PFSK-1 (cell line): ENCODE measurements around the gene ATXN2.

ENCODE experiments used
- FOXP2 ChIP-seq: optimal IDR thresholded peaks from 2 replicates; pipeline ENCODE3; 2011; ENCODE audit warnings: borderline replicate concordance, control low read depth, inconsistent platforms; ENCODE audit not compliant: insufficient read depth; ENCODE audit errors: extremely low read length, extremely low read depth
- POLR2AphosphoS5 ChIP-seq: IDR thresholded peaks from 2 replicates; pipeline ENCODE4 v1.6.1; 2012; ENCODE audit warnings: low read depth, mild to moderate bottlenecking, control low read depth, low read length, moderate library complexity
- REST ChIP-seq, 2 experiments: IDR thresholded peaks; 2 replicates each; pipeline versions ENCODE4 v1.6.1 to v1.8.0; 2011 to 2012; ENCODE audit warnings: low read depth in 2 of 2, low read length in 2 of 2, control low read depth in 1 of 2, inconsistent platforms in 1 of 2, mild to moderate bottlenecking in 1 of 2, moderate library complexity in 1 of 2; ENCODE audit not compliant: insufficient read depth in 1 of 2
- SIN3A ChIP-seq: IDR thresholded peaks from 2 replicates; pipeline ENCODE4 v1.6.1; 2012; ENCODE audit warnings: mild to moderate bottlenecking, low read length, moderate library complexity, borderline replicate concordance; ENCODE audit not compliant: insufficient read depth
- TAF1 ChIP-seq: IDR thresholded peaks from 2 replicates; pipeline ENCODE4 v1.6.1; 2012; ENCODE audit warnings: low read length, control low read depth, borderline replicate concordance; ENCODE audit not compliant: insufficient read depth

Gene ATXN2

DNA sequence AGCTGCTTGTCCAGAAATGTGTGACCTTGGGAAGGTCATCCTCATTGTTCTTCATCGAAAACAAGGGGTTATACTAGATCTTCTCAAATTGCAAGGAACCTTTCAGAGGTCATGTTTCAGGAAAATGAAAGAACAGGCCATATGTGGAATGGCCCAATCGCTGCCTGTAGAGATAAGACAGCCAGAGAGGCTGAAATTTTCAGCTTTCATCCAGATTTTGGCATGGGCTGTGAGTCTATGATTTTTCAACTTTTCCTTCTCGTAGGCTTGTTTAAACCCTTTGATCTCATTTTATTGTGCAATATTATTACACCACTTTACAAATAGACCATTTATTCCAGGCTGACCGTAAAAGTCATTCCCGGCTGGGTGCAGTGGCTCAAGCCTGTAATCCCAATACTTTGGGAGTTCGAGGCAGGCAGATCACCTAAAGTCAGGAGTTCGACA is 17.1 kb upstream of the ATXN2 start:
- TF ChIP-seq TAF1 (no peak), FOXP2 (no peak), POLR2AphosphoS5 (no peak), SIN3A (no peak), REST (IDR thresholded peaks at IDR 0.05; ENCODE audit: insufficient read depth in 1 of 2, low read depth in 2 of 2, low read length in 2 of 2) (no peak)

GRCh38 chr12:111607239-111607638 is 8.1 kb upstream of the ATXN2 start:
- TF ChIP-seq FOXP2 = no peak
- no peak for TF ChIP-seq POLR2AphosphoS5
- TF ChIP-seq TAF1 = no peak
- TF ChIP-seq SIN3A = no peak
- no peak for TF ChIP-seq REST (IDR thresholded peaks at IDR 0.05; ENCODE audit: insufficient read depth in 1 of 2, low read depth in 2 of 2, low read length in 2 of 2)

DNA sequence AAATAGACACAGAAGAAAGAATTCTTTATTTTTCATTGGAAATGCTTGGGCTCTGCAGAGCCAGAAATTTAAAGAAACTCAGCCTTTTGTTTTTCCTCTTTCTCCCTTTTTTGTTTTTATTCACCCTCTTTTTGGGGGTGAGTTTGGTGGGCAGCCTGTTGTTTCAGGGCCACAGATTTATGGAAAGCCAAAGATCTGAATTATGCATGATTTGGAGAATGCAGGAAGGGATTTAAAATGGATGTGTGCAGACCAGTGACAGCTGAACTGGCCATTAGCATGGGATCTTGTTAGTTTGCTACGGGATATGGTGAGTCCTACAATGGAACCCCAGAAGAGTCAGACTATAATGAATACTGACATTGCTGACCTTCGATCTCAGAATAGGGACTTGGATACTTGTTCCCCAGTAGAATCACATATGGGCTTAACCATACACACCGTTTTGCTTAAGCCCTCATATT is 7.7 kb upstream of the ATXN2 start:
- no peak for TF ChIP-seq POLR2AphosphoS5
- TF ChIP-seq TAF1 = no peak
- no peak for TF ChIP-seq REST (IDR thresholded peaks at IDR 0.05; ENCODE audit: insufficient read depth in 1 of 2, low read depth in 2 of 2, low read length in 2 of 2)
- TF ChIP-seq FOXP2 = no peak
- TF ChIP-seq SIN3A = no peak

GRCh38 chr12:111605911-111606766 is 7.0 kb upstream of the ATXN2 start:
- TF ChIP-seq TAF1 (no peak), REST (IDR thresholded peaks at IDR 0.05; ENCODE audit: insufficient read depth in 1 of 2, low read depth in 2 of 2, low read length in 2 of 2) (no peak), POLR2AphosphoS5 (no peak), FOXP2 (no peak), SIN3A (no peak)
